Neural progenitor cell (in vitro differentiated cells): ENCODE measurements around the gene RGS12. TPM values are rescaled to one million over a fixed set of nuclear protein-coding genes. Genes with fewer than 3 reads are reported as not detected.

Experiments
- DNase-seq: peaks from one replicate; pipeline ENCODE4 v3.0.0-alpha.2; 2016; ENCODE audit warnings: low spot score
- H2AFZ ChIP-seq: fragments of 200-600 bp; sonication (generic); replicated peaks from 2 replicates; pipeline ENCODE4 v1.6.1; 2016; ENCODE audit warnings: antibody characterized with exemption
- H3F3A ChIP-seq: fragments of 200-600 bp; sonication (generic); 2 replicates; pipeline ENCODE4 v1.6.1; 2016; ENCODE audit warnings: antibody characterized with exemption, low read depth
- H3K27ac ChIP-seq: fragments of 200-600 bp; sonication (generic); 2 replicates; pipeline ENCODE4 v1.5.1; 2016; ENCODE audit warnings: mild to moderate bottlenecking
- H3K27me3 ChIP-seq: fragments of 200-600 bp; sonication (generic); 2 replicates; pipeline ENCODE4 v1.6.1; 2016; ENCODE audit warnings: mild to moderate bottlenecking, moderate library complexity
- H3K36me3 ChIP-seq: fragments of 200-600 bp; sonication (generic); 2 replicates; pipeline ENCODE4 v1.5.1; 2016
- H3K4me1 ChIP-seq: fragments of 200-600 bp; sonication (generic); 2 replicates; pipeline ENCODE4 v1.6.1; 2016; ENCODE audit warnings: mixed run types
- H3K4me2 ChIP-seq: fragments of 200-600 bp; sonication (generic); 2 replicates; pipeline ENCODE4 v1.6.1; 2016
- H3K4me3 ChIP-seq: fragments of 200-600 bp; sonication (generic); 2 replicates; pipeline ENCODE4 v1.5.1; 2016
- H3K79me2 ChIP-seq: fragments of 200-600 bp; sonication (generic); 2 replicates; pipeline ENCODE4 v1.6.1; 2016; ENCODE audit warnings: low read depth
- H3K9ac ChIP-seq: fragments of 200-600 bp; sonication (generic); 2 replicates; pipeline ENCODE4 v1.6.1; 2016
- H3K9me3 ChIP-seq: fragments of 200-600 bp; sonication (generic); 2 replicates; pipeline ENCODE4 v1.5.1; 2016; ENCODE audit warnings: low read depth
- H4K20me1 ChIP-seq: fragments of 200-600 bp; sonication (generic); 2 replicates; pipeline ENCODE4 v1.6.1; 2016; ENCODE audit warnings: low read depth
- H3K27ac Mint-ChIP-seq: 3 replicates; pipeline ENCODE4 v1.8.0; 2021; ENCODE audit warnings: mixed read lengths
- H3K27me3 Mint-ChIP-seq: 2 replicates; pipeline ENCODE4 v1.8.0; 2022; ENCODE audit warnings: low read depth, mild to moderate bottlenecking, inconsistent platforms, moderate library complexity, mixed read lengths; ENCODE audit not compliant: insufficient read depth
- H3K36me3 Mint-ChIP-seq: 3 replicates; pipeline ENCODE4 v1.8.0; 2021; ENCODE audit warnings: mixed read lengths
- H3K4me1 Mint-ChIP-seq: 3 replicates; pipeline ENCODE4 v1.8.0; 2021; ENCODE audit warnings: mixed read lengths
- H3K4me3 Mint-ChIP-seq: 3 replicates; pipeline ENCODE4 v1.8.0; 2021; ENCODE audit warnings: mild to moderate bottlenecking, moderate library complexity, mixed read lengths
- H3K9me3 Mint-ChIP-seq: 3 replicates; pipeline ENCODE4 v1.8.0; 2020; ENCODE audit warnings: mixed read lengths
- CTCF ChIP-seq: fragments of 200-600 bp; sonication (generic); IDR thresholded peaks from 2 replicates; pipeline ENCODE4 v1.5.1; 2017; ENCODE audit warnings: antibody characterized with exemption, mild to moderate bottlenecking
- EZH2 ChIP-seq: fragments of 200-600 bp; sonication (generic); IDR thresholded peaks from 2 replicates; pipeline ENCODE4 v1.6.1; 2017; ENCODE audit warnings: antibody characterized with exemption, mild to moderate bottlenecking, moderate library complexity
- EZH2phosphoT487 ChIP-seq: fragments of 200-600 bp; sonication (generic); IDR thresholded peaks from 2 replicates; pipeline ENCODE4 v1.6.1; 2017; ENCODE audit warnings: antibody characterized with exemption
- total RNA-seq: library from RNA; depleted of rRNA; stranded (reverse); fragments of >200 nt; gene quantifications from 2 replicates; pipeline ENCODE4 v1.2.3, GENCODE V29; 2015; ENCODE audit warnings: low replicate concordance

RGS12 gene
- total RNA-seq, 1 donor from 2014 or later: 36.6 TPM

DNA sequence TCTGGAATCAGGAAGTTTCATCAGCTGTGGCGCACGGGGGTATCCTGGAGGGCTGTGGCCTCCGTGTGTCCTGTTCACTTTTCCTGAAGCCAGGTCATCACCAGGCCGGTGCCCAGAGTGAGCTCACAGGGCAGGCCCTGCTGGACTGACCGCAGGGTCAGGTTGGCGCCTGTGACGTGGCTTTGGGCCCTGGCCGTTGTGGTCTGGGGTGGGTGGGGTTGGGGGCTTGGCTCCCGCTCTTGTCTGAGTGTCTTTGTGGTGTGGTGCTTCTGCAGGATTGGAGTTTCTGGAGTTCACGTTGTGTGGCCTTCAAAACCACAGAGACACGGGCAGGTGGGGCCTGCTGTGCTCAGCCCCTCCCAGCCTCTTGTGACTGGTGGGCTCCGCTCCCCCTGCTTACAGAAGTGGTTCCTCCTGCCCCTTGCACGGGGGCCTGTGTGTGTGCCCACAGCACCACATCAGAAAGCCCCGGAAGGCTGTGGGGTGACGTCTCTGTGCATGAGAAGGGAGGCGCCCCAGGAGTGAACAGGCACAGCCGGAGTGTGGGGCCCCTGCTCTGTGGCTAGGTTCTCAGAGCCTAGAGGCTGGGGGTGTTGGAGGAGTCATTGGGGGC is 9.5 kb downstream of the RGS12 start:
- H3K36me3 ChIP-seq: no peaks in the 10 kb centered on the region
- TF ChIP-seq EZH2 (no peak), EZH2phosphoT487 (no peak), CTCF (no peak)
- no peak for DNase-seq
- H3K27me3 ChIP-seq: no peaks in the 10 kb centered on the region
- no peak overlapping the region for H2AFZ ChIP-seq
- H3K36me3 Mint-ChIP-seq: peaks cover 11% of the 10 kb centered on the region
- H3K4me3 Mint-ChIP-seq: no peak overlapping the region
- H3K9me3 Mint-ChIP-seq: peaks cover 9% of the 10 kb centered on the region
- peaks cover 92% of the 10 kb centered on the region for H3K79me2 ChIP-seq
- H3K4me1 Mint-ChIP-seq: peaks cover 83% of the 10 kb centered on the region
- H3K9ac ChIP-seq: no peak overlapping the region
- H3K4me2 ChIP-seq: no peak overlapping the region
- peaks cover 12% of the 10 kb centered on the region for H3F3A ChIP-seq
- H4K20me1 ChIP-seq: peaks cover 89% of the 10 kb centered on the region
- H3K9me3 ChIP-seq: no peaks in the 10 kb centered on the region
- no peak overlapping the region for H3K27ac Mint-ChIP-seq
- no peak overlapping the region for H3K27ac ChIP-seq
- peaks cover 65% of the 10 kb centered on the region for H3K4me1 ChIP-seq
- peaks cover 2% of the 10 kb centered on the region for H3K27me3 Mint-ChIP-seq
- no peak overlapping the region for H3K4me3 ChIP-seq

DNA sequence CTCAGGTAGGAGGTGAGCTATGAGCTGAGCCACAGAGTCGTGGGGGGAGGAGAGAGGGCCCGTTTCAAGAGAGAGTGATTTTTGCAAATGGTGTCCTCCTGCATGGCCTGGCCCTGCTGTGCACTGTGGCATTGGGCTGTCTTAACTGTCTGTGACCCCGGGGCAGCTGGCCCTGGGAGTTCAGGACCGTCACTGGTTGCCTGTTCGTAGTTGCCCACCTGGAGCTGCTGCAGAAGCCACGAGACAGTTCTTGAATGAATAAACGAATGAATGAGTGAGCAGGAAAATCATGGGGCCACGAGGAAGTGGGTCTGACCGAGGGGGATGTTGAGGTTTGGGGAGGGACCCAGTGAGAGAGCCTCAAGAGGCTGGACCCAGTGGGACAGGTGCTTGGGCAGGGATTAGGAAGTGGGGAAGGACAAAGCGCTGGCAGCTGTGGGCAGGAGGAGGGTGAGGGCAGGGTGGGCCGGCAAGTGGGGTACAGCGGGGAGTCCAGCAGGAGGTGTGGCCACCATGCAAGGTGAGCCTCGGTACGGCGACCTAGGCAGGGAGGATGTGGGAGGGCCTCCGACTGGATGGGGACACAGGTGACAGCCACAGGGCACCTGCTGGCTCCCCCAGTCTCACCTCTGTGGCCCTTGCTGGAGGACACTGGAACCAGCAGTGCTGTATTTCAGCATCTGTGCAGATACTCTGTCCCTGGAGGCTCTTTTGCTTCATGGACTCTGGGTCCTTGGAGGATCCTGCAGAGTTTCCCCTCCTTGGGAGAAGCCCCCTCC is 10.2 kb downstream of the RGS12 start:
- peaks cover 7% of the 10 kb centered on the region for H3K36me3 Mint-ChIP-seq
- no peaks in the 10 kb centered on the region for H3K27me3 ChIP-seq
- H3K27ac Mint-ChIP-seq: peak overlapping the region; percentile 95
- H3K9me3 ChIP-seq: no peaks in the 10 kb centered on the region
- peak overlapping the region; percentile 67 for H3K4me3 Mint-ChIP-seq
- H3K9me3 Mint-ChIP-seq: peaks cover 4% of the 10 kb centered on the region
- H3K27ac ChIP-seq: no peak overlapping the region
- peaks cover 92% of the 10 kb centered on the region for H3K79me2 ChIP-seq
- no peaks in the 10 kb centered on the region for H3K36me3 ChIP-seq
- peaks cover 58% of the 10 kb centered on the region for H3K4me1 ChIP-seq
- peaks cover 2% of the 10 kb centered on the region for H3K27me3 Mint-ChIP-seq
- TF ChIP-seq EZH2 (no peak), EZH2phosphoT487 (no peak), CTCF (no peak)
- H3F3A ChIP-seq: peaks cover 7% of the 10 kb centered on the region
- H3K4me1 Mint-ChIP-seq: peaks cover 90% of the 10 kb centered on the region
- no peak overlapping the region for H3K4me3 ChIP-seq
- H4K20me1 ChIP-seq: peaks cover 89% of the 10 kb centered on the region
- no peak overlapping the region for H2AFZ ChIP-seq
- H3K4me2 ChIP-seq: no peak overlapping the region
- DNase-seq: no peak
- no peak overlapping the region for H3K9ac ChIP-seq

GRCh38 chr4:3303565-3303824 is 10.7 kb downstream of the RGS12 start:
- TF ChIP-seq EZH2 (no peak), CTCF (no peak), EZH2phosphoT487 (no peak)
- no peak overlapping the region for H2AFZ ChIP-seq
- Mint-ChIP-seq H3K36me3 (peaks cover 2% of the 10 kb centered on the region), H3K9me3 (peaks cover under 1% of the 10 kb centered on the region), H3K27me3 (peaks cover 2% of the 10 kb centered on the region), H3K4me1 (peaks cover 90% of the 10 kb centered on the region), H3K4me3 (no peak overlapping the region), H3K27ac (peak overlapping the region; percentile 87)
- H3K79me2 ChIP-seq: peaks cover 92% of the 10 kb centered on the region
- peaks cover 89% of the 10 kb centered on the region for H4K20me1 ChIP-seq
- DNase-seq: no peak
- H3K4me1 ChIP-seq: peaks cover 56% of the 10 kb centered on the region
- no peaks in the 10 kb centered on the region for H3K36me3 ChIP-seq
- no peaks in the 10 kb centered on the region for H3K27me3 ChIP-seq
- no peak overlapping the region for H3K4me2 ChIP-seq
- no peak overlapping the region for H3K9ac ChIP-seq
- H3K4me3 ChIP-seq: no peak overlapping the region
- no peaks in the 10 kb centered on the region for H3K9me3 ChIP-seq
- H3F3A ChIP-seq: peaks cover 7% of the 10 kb centered on the region
- no peak overlapping the region for H3K27ac ChIP-seq
